GM19193 (cell line): ENCODE data around the gene C17orf50.

Experiments used
- POLR2A ChIP-seq: IDR thresholded peaks from 4 replicates; pipeline ENCODE4 v1.6.1; 2011; ENCODE audit not compliant: insufficient read depth, insufficient read length; ENCODE audit errors: extremely low read depth

Gene C17orf50

DNA sequence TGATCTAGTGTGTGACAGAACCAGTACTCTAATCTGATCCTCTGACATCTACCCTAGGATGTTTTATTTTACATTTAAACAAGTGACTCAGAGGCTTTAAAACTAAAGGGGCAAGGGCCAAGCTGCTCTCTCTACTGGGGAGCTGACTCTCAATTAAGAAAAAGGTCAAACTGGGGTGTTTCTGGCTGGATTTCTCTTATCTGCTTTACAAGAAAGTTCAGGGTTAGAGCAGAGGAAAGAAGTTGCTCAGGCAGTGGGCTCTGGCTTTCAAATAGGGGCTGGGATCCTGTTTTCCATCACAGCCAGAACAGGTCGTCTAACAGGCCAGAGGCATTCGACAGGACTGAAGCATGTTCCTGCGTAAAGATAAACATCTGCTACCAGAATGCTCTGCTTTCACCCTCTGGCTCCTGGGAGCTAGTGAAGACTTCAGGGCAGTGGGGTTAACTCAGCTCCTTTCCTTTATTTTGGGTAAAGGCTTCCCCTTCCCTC, 26.3 kb downstream of the C17orf50 start:
- TF ChIP-seq POLR2A = no peak

DNA sequence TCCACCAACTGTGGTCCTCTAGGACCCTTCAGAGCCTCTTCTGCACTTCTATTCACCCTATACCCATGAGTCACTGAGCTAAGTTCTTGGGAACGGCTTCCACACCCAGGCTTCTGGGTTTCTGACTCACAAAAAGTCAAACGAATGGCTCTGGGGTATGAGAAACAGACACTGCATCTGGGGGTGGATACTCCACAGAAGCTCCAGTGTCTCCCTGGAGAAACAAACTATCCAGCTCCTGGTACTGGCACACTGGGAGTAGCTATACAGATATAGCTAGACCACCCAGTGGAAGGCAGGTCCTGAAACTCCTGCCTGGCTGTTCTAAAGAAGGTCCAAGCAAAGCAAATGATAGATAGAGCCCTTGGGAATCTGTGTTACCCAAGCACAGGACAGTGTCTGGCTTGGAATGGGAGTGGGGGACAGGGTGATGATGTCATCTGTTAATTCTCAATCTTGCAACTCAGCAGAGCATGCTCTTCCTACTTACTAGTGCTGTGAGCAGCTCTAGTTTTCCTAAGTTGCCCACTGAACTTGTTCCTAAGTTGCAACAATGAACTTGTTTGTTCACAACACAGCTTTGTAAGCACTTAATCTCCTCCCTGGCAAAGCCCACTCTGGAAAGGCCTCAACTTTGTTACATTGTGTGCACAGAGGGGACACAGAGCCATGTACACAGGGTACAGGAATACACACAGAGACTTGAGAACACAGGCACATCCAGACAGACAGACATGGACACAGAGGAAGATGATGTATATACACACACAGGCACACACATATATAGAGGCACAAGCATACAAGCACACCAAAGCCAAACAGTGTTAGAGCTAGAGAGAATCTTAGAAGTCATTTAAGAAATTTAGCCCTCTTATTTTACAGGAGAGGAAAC, 28.0 kb downstream of the C17orf50 start:
- TF ChIP-seq POLR2A = no peak

DNA sequence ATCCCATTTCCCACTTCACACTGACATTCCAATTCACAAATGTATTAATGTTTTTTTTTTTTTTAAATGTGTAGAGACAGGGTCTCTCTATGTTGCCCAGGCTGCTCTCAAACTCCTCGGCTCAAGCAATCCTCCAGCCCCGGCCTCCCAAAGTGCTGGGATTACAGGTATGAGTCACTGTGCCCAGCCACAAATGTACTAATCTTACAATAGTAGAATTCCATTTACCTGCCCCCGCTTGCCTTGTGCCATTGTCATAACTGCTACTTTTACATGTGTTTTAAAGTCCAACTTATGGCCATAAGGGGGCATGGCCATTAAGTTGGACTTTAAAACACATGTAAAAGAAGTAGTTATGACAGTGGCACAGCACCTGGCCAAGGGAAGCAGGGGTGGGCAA, 30.2 kb downstream of the C17orf50 start:
- no peak for TF ChIP-seq POLR2A

DNA sequence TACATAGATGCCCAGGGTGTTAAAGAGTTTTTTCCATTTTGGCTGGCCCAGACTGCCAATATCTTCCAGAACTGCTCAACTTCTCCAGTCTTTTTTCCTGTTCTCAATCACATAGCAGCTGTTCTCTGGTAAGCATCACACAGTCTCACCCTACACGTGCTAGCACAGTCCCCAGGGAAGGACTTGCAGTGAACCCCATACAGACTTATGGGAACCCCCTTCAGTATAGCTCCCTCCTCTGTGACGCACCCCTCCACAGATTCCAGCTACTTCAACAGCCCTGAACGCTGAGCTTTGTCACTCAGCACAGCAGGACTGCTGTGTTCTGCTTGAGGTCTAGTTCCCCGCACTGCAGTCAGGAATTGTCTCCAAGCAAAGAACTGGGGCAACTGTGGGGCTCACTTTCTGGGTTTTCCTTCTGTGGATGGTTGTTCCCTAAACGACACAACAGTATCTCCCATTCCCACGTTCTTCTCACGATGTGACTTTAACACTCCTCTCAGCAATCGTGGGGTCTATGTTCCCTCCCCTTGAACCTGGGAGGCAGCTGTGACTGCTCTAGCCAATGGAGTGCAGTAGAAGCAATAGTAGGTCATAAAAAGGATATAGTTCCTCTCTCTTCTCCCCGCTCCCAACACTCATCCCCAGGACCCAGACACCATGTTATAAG, 31.1 kb downstream of the C17orf50 start:
- TF ChIP-seq POLR2A = no peak

DNA sequence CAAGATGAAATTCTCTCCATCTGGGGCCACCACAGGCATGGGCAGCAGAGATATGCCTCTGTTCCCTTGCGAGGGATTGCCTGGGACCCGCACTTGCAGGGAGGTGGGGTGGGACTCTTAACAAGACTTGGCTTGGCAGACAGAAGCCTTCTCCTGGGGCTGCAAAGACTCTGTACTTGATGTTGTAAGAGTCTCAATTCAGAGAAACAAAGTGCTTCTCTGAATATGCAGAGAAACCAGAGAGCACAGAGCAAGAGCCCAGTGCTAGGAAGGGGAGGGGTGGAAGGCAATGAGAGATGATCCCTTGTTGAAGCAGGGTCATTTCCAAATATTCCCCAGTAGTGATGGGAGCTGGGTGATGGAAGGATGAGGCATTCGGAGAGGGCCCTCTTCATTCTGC, 32.6 kb downstream of the C17orf50 start:
- TF ChIP-seq POLR2A = no peak

DNA sequence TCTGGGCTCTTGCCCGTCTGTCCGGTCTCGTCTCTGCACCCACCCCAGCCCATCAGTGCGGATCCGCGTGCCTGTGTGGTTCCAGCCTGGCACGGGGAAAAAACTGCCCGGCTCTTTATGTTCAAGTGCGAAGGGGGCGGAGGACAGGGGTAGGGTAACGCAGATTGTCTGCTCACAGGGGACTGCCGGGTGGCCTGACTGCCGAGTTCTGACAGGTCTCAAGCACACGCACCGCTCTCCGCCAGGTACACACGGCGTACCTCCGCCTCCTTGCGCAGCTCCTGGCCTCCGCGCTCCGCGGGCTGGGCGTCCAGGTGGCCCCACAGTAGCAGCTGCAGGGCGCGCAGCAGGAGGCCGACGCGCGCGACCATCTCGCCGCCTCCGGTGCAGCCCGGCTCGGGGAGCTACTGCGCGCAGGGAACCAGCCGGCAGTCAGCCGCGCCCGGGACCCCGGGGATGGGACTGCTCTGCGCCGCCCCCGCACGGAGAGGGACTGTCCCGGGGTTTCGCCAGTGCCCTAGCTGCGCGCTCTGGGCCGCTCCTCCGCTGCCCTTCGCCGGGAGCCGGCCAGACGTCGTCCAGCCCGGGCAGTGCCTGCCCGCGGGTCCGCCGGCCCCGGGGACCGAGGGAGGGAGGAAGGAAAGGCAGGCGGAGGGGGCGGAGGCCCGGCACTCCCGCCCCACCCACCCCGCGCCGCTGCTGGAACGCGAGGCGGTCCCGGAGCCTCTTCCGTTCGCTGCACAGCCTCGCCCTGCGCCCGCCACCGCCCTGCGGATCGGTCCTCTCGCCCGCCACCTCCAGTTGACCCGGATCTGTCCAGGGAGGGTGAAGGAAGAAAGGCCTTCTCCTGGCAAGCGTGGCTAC, 34.6 kb downstream of the C17orf50 start, which contains the start of gene MMP28:
TSS of gene MMP28 (minus strand) at position 635 of the 864 bp plus-strand sequence. CDS start at position 371, 264 bp downstream.
- no peak for TF ChIP-seq POLR2A

DNA sequence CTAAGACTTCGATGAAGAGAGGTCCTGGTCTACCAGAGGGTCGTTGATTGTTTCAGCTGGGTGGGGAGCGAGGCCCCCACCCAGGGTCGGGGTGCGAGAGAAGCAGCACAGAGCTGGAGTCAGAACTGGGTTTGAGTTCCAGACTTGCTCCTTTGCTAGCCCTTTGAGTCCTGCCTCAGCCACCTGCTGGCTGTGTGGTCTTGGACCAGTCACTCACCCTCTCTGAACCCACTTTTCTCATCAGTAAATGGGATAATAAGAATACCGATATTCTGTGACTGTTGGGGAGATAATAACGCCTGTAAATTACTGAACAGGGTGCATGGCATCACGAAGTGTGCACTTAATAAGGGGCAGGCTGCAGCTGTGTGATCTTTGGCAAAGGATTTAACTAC, 35.2 kb downstream of the C17orf50 start:
- no peak for TF ChIP-seq POLR2A

DNA sequence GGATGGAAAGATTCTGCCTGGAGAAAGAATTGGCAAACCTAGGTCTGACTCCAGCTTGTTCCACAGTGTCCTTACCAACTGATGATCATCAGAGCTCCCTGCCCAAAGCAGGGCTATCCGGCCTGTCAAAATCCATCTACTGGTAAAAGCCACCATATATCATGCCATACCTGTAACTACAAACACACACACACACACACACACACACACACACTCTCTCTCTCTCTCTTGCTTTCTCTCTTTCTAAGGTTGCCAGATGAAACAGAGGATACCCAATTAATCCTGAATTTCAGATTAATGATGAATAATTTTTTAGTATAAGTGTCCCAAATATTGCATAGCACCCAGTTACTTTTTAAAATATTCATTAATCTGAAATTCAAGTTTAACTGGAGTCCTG, 36.3 kb downstream of the C17orf50 start:
- no peak for TF ChIP-seq POLR2A

DNA sequence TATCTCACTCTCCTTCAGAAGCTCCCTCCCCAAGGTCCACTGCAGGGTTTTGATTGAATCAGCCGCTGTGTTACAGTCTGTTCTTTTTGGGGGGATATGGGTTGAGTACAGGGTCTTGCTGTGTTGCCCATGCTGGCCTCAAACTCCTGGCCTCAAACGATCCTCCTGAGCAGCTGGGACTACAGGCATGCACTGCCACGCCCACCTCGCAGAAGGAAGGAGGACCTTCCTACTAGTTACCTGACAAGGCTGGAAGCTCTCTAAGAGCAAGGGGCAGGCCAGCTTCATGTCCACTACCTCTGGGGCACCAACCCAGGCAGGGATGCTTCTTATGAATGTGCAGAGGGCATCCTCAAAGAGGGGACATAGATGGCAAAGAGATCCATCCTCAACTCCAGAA, 36.7 kb downstream of the C17orf50 start:
- no peak for TF ChIP-seq POLR2A

DNA sequence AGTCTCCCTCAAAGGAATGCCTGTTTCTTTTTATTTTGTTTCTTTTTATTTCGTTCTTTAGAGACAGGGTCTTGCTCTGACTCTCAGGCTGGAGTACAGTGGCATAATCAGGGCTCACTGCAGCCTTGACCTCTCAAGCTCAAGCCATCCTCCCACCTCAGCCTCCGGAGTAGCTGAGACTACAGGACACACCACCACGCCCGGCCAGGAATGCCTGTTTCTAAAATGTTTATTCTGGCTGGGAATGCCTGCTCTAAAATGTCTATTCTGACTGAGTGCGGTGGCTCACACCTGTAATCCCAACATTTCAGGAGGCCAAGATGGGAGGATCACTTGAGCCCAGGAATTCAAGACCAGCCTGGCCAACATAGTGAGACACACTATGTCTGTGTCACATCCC, 37.2 kb downstream of the C17orf50 start:
- TF ChIP-seq POLR2A = no peak

DNA sequence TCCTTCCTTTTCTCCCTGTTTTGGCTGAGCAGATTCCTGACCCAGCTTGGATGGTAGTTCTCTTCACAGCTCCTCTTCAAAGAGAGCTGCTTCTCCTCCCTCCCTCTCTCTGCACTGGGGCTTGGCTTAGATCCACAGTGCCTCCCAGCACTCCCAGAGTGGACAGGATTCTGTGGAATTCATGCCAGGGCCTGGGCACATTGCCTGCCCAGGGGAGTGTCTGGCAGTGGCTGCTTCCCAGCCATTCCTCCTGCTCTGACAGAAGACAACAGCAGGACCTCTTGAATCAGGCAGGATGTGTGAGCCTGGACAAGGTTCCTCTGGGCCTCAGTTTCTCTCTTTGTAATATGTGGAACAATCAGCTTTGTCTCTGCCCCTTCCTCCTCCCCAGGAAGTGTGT, 39.3 kb downstream of the C17orf50 start:
- no peak for TF ChIP-seq POLR2A

DNA sequence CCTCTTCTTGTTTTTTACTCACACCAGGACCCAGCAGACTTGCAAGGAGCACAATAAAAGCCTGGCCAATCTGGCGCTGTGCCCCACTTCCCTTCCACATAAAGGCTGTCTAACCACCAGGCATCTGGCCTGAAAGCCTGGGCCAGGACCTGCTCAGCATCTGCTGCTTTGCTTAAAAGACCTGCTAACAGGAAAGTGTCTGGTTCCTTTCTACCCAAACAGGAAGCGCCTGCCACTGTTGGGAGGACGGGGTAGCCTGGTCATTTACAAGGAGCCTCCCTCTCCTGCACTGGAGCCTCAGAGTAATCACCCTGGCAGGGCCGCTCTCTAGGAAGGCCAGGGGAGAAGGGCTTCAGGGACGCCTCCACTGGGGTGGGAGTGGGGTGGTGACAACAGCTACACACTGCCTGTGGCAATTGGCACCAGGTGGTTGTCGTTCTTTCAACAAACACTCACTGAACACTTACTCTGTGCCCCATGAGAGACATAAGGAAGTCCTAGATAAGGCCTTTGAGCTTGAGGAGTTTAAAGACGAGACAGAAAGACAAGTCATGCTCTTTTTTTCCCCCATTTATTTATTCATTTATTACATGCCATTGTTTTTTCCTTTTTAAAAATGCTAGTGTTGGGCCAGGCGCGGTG, 41.0 kb downstream of the C17orf50 start:
- TF ChIP-seq POLR2A = no peak

DNA sequence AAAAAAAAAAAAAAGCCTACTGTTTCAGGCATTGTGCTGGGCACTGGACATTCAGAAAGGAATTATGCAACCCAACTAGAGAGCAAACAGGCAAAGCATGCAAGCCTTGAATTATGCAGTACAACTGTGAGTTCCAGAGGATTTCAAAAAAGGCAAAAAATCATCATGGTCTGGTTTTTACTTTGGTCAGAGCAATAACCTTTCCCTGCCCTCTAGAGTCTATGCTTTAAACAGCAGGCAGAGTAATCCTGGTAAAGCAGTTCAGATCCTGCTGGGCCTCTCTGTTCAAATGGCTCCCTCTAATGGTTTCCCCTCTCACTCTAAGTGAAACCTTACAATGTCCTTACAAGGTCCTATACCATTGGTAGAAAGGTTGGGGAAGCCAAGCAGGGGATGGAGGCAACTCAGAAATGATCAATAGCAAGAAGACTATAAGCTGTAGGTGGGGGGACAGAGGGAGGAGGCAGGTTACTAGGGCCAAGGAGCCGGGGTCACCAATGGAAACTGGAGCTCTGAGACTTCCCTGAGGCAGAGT, 44.0 kb downstream of the C17orf50 start:
- TF ChIP-seq POLR2A = no peak
